HFF-Myc (cell line): ENCODE data around the gene AURKA.
A peak's percentile ranks its signal among the peaks of the same experiment; 100 is the strongest.
"Not testable (repeated sequence)": the region's sequence is repeated elsewhere in the genome, so short reads cannot be mapped to it uniquely, and the experiment has no call there.

Source experiments
- DNase-seq: peaks from one replicate; pipeline ENCODE4 v3.0.0-alpha.2; 2011; ENCODE audit warnings: low read depth; ENCODE audit errors: extremely low read depth
- H3K4me3 ChIP-seq: replicated peaks from 2 replicates; pipeline ENCODE4 v1.5.1; 2011; ENCODE audit warnings: low read depth, mild to moderate bottlenecking, control low read depth, low read length
- TF ChIP-seq, protein P1 (sequence below): IDR thresholded peaks from 2 replicates; pipeline ENCODE4 v1.5.1; 2012; ENCODE audit warnings: mild to moderate bottlenecking, low read depth, low read length, control low read depth; ENCODE audit errors: missing control alignments

The AURKA gene

DNA sequence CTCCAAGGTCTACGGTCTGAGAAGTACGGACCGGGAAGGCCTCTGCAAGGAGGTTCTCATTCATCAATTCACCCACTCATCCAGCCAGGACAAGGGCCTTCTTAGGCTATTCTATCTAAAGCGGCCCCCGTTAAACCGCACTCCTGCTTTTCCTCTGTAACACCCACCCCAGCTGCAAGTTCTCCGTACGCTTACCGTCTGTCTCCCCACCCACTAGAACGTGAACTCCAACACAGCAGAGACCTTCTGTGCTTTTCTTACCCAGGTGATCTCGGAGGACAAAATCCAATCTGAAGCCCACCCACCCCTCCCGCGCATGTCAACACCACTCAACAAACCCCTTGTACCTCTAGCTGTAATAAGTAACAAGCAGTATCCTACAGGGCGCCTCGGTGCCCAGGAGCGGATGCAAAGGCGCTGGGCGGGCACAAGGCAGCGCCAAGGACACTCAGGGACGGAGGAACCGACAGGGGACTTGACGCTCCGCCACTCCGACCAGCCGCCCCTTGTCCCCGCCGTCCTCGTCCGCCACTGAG is 351 bp downstream of the AURKA start:
- H3K4me3 ChIP-seq, result peak overlapping the region; percentile 85
- DNase-seq, result no peak
- TF ChIP-seq, protein P1, sequence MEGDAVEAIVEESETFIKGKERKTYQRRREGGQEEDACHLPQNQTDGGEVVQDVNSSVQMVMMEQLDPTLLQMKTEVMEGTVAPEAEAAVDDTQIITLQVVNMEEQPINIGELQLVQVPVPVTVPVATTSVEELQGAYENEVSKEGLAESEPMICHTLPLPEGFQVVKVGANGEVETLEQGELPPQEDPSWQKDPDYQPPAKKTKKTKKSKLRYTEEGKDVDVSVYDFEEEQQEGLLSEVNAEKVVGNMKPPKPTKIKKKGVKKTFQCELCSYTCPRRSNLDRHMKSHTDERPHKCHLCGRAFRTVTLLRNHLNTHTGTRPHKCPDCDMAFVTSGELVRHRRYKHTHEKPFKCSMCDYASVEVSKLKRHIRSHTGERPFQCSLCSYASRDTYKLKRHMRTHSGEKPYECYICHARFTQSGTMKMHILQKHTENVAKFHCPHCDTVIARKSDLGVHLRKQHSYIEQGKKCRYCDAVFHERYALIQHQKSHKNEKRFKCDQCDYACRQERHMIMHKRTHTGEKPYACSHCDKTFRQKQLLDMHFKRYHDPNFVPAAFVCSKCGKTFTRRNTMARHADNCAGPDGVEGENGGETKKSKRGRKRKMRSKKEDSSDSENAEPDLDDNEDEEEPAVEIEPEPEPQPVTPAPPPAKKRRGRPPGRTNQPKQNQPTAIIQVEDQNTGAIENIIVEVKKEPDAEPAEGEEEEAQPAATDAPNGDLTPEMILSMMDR, result no peak

DNA sequence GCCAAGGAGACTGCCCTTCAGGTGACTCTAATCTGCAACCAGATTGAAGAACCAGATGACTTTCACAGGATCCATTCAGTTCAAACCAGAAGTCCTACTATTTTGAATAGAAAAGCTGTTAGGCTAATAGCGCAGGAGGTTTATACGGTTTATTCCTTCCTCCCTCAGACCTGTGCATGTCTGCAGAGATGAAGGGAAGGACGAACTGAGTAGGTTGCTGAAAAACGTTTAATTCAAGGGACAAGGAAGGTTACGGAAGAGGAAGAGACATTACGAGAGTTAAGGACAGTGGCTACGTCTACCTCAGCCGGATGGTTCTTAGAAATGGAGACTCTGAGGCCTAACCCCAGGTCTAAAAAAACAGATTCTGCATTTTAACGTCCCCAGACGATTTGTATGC is 978 bp downstream of the AURKA start:
- DNase-seq, result no peak
- H3K4me3 ChIP-seq, result peak overlapping the region; percentile 85
- TF ChIP-seq, protein P1, result no peak

DNA sequence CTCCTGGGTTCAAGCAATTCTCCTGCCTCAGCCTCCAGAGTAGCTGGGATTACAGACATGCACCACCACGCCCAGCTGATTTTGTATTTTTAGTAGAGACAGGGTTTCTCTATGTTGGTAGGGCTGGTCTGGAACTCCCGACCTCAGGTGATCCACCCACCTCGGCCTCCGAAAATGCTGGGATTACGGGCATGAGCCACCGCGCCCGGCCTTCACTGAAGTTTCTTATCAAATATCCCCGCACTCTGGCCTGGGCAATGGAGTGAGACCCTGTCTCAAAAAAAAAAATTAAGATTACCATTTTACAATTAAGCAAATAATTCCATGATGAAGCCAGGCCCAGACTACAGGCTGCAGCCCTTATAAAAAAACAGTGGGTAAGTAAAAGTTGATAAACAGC is 1.6 kb downstream of the AURKA start:
- not testable (repeated sequence) for DNase-seq
- H3K4me3 ChIP-seq, result peak overlapping the region; percentile 85

DNA sequence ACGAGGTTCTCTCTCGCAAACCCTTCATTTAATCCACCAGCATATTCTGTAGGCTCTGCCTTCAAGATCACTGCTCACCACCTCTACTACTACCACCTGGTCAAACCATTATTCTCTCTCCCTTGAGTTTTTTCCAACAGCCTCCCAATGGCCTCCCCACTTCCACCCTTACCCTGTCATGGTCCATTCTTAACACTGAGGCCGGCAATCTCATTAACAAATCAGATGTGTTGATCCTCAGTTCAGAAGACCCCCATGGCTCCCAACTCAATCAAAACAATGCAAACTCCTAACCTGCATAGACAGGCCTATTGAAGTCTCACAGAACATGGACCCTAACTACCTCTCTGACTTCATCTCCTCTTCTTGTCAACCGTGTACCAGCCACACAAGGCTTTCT is 2.2 kb downstream of the AURKA start:
- no peak for DNase-seq
- TF ChIP-seq, protein P1, result no peak
- peak overlapping the region; percentile 85 for H3K4me3 ChIP-seq

DNA sequence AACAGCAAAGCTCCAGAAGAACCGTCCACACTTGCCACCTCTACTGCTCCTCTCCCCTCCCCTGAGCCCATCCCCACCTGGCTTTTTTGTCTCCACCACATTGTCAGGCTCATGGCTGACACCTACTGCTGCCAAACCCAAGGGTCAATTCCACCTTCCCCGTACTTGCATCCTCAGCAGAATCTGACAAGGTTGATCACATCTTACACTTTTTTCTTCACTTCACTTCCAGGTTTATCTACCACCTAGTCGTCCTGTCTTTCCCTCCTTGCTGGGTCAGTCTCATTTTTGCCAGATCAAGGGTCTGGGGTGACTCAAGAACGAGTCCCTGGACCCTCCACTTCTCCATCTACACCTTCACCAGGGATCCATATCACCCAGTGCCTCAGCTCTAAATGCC is 3.1 kb downstream of the AURKA start:
- H3K4me3 ChIP-seq, result no peak overlapping the region
- TF ChIP-seq, protein P1, result no peak
- DNase-seq, result no peak

DNA sequence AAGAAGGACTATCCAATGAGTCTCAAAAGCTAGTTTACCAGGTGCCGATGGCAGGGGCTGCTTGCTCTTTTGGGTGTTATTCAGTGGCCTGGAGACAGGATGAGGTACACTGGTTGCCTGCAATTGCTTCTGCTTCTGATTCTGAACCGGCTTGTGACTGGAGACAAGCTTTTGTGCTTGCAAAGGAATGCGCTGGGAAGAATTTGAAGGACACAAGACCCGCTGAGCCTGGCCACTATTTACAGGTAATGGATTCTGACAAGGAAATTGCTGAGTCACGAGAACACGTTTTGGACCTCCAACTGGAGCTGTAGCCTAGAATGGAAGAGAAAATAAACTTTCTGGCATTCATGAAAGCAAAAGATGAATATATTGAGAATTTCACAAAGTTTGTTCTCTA is 5.8 kb downstream of the AURKA start:
- TF ChIP-seq, protein P1, result no peak
- no peak overlapping the region for H3K4me3 ChIP-seq

DNA sequence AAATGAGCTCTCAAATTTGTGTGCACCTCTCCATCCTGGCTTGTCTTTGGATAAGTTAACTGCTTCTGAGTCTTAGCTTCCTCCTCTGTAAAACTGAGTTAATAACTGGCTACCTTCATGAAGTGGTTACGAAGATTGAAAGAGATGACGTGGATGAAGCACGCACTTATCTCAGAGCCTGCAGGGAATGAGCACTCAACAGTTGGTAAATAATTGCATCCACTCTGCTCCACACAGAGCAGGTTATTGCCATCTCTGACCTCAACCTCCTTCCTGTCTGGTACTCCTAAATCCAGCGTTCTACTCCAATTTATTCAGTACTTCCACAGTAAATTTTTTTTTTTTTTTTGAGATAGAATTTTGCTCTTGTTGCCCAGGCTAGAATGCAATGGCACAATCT is 6.9 kb downstream of the AURKA start:
- TF ChIP-seq, protein P1, result no peak
- no peak overlapping the region for H3K4me3 ChIP-seq
- DNase-seq, result no peak

More for the DNA sequence above, 5.8 kb downstream of the AURKA start:
- no peak for DNase-seq
